Osteoblast (primary cell): ENCODE data around the gene DLG5. TPM values are rescaled to one million over a fixed set of nuclear protein-coding genes. Genes with fewer than 3 reads are reported as not detected.

ENCODE experiments used
- DNase-seq: peaks from one replicate; pipeline ENCODE4 v3.0.0; 2011; ENCODE audit warnings: low spot score, mixed read lengths; ENCODE audit not compliant: insufficient read length; ENCODE audit errors: missing footprints
- H2AFZ ChIP-seq: 2 replicates; pipeline ENCODE4 v1.6.0; 2011; ENCODE audit warnings: mild to moderate bottlenecking, low read length
- H3K27ac ChIP-seq: 2 replicates; pipeline ENCODE4 v1.5.1; 2011; ENCODE audit warnings: mild to moderate bottlenecking, low read depth, low read length, moderate library complexity
- H3K27me3 ChIP-seq: 2 replicates; pipeline ENCODE4 v1.6.0; 2012; ENCODE audit warnings: mild to moderate bottlenecking, control low read depth, inconsistent platforms, low read length, moderate library complexity; ENCODE audit not compliant: insufficient read depth
- H3K36me3 ChIP-seq: 2 replicates; pipeline ENCODE4 v1.5.1; 2011; ENCODE audit warnings: mild to moderate bottlenecking, low read length, control low read depth, moderate library complexity; ENCODE audit not compliant: insufficient read depth
- H3K4me1 ChIP-seq: 2 replicates; pipeline ENCODE4 v1.5.1; 2011; ENCODE audit warnings: mild to moderate bottlenecking, low read length, control low read depth, moderate library complexity; ENCODE audit not compliant: insufficient read depth
- H3K4me2 ChIP-seq: 2 replicates; pipeline ENCODE4 v1.6.0; 2011; ENCODE audit warnings: mild to moderate bottlenecking, low read length; ENCODE audit not compliant: insufficient read depth
- H3K4me3 ChIP-seq: fragments of 200-600 bp; sonication (generic); 3 replicates; pipeline ENCODE4 v1.5.1; 2012; ENCODE audit warnings: mild to moderate bottlenecking, low read length, inconsistent platforms; ENCODE audit not compliant: insufficient read depth
- H3K79me2 ChIP-seq: 2 replicates; pipeline ENCODE4 v1.6.0; 2012; ENCODE audit warnings: mild to moderate bottlenecking, low read length, control low read depth, inconsistent platforms; ENCODE audit not compliant: insufficient read depth
- H3K9me3 ChIP-seq: 2 replicates; pipeline ENCODE4 v1.5.1; 2011; ENCODE audit warnings: low read depth, low read length, control low read depth
- H4K20me1 ChIP-seq: 2 replicates; pipeline ENCODE4 v1.6.0; 2012; ENCODE audit warnings: mild to moderate bottlenecking, low read length, control low read depth; ENCODE audit not compliant: insufficient read depth
- total RNA-seq: library from RNA; depleted of rRNA; stranded (reverse); fragments of >200 nt; gene quantifications from 2 replicates; pipeline ENCODE4 v1.2.3, GENCODE V29; 2012
- TF ChIP-seq, protein P1 (sequence below): IDR thresholded peaks from 2 replicates; pipeline ENCODE4 v1.5.1; 2011; ENCODE audit warnings: mild to moderate bottlenecking, low read depth, low read length, moderate library complexity; ENCODE audit errors: extremely low read depth

Gene DLG5
- total RNA-seq, 1 donor: 51.4 TPM

DNA sequence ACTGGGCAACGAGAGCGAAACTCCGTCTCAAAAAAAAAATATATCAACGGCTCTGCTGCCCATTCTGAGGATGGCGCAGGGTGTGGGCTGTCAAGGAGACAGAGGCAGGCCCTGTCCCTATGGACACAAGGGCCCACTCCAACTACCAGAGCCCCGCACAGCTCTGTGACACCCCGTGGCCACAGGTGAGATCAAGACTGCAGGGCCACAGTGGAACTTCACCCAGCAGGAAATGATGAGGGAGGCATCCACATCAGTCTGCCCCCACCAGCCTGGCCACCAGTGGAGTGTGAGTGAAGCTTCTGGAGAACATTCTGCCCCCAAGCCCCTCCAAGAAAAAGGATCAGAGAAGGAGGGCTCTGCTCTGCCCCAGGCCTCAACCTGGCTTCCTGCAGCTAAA is 136.7 kb downstream of the DLG5 start:
- no peak overlapping the region for H2AFZ ChIP-seq
- H4K20me1 ChIP-seq: no peaks in the 10 kb centered on the region
- peaks cover 49% of the 10 kb centered on the region for H3K36me3 ChIP-seq
- TF ChIP-seq, protein P1, sequence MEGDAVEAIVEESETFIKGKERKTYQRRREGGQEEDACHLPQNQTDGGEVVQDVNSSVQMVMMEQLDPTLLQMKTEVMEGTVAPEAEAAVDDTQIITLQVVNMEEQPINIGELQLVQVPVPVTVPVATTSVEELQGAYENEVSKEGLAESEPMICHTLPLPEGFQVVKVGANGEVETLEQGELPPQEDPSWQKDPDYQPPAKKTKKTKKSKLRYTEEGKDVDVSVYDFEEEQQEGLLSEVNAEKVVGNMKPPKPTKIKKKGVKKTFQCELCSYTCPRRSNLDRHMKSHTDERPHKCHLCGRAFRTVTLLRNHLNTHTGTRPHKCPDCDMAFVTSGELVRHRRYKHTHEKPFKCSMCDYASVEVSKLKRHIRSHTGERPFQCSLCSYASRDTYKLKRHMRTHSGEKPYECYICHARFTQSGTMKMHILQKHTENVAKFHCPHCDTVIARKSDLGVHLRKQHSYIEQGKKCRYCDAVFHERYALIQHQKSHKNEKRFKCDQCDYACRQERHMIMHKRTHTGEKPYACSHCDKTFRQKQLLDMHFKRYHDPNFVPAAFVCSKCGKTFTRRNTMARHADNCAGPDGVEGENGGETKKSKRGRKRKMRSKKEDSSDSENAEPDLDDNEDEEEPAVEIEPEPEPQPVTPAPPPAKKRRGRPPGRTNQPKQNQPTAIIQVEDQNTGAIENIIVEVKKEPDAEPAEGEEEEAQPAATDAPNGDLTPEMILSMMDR: no peak
- H3K79me2 ChIP-seq: no peaks in the 10 kb centered on the region
- H3K27me3 ChIP-seq: no peaks in the 10 kb centered on the region
- H3K4me2 ChIP-seq: no peak overlapping the region
- no peaks in the 10 kb centered on the region for H3K9me3 ChIP-seq
- no peak for DNase-seq
- peaks cover 10% of the 10 kb centered on the region for H3K4me1 ChIP-seq
- no peak overlapping the region for H3K27ac ChIP-seq
- H3K4me3 ChIP-seq: no peak overlapping the region

DNA sequence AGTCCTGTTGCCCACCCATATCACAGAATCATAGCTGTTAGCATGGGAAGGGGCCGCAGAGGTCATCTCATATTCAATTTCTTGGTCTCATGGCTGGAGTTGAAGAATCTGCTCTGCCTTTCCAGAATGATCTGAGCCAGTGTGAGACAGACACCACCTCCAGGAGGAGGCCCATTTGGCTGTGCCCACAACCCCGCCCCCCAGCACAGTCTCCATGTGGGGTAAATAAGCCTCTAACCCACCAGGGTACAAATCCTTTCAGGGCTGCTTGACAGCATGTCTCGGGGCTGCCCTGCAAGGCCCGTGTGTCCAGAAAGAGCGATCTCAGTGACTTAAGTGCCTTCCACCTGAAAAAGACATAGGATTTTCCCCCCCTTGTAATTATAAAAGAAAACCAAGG is 137.5 kb downstream of the DLG5 start:
- Histone ChIP-seq H3K4me2 (no peak overlapping the region), H3K27ac (no peak overlapping the region), H3K36me3 (peaks cover 41% of the 10 kb centered on the region), H2AFZ (no peak overlapping the region), H3K27me3 (no peaks in the 10 kb centered on the region), H3K4me1 (peaks cover 18% of the 10 kb centered on the region), H3K79me2 (no peaks in the 10 kb centered on the region), H4K20me1 (no peaks in the 10 kb centered on the region), H3K9me3 (no peaks in the 10 kb centered on the region), H3K4me3 (no peak overlapping the region)
- TF ChIP-seq, protein P1: no peak
- DNase-seq: no peak

DNA sequence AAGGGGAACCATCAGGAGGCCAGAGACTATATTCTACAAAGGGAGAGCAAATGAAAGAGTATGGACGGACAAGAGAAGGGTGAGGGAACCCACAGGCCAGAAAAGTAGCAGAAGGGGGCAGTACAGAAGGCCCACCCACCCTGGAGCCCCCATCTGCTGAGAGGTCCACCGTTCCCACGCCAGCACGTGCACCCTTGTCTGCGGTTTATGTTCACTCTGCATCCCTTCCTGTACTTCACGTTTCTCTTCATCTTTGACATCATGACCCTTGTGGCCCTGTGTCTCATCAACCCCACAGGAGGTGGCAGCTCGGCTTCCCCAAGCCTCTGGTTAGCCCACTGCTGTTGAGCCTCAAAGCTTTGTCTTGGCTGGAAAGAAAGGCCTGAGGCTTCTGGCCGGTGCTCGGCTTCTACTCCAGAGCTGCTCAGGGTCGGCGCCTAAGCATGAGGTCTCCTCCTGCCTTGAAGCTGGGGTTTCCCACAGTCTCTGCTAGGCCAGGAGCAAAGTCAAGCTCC is 138.0 kb downstream of the DLG5 start:
- DNase-seq: no peak
- Histone ChIP-seq H3K27ac (no peak overlapping the region), H2AFZ (no peak overlapping the region), H3K9me3 (no peaks in the 10 kb centered on the region), H3K36me3 (peaks cover 37% of the 10 kb centered on the region), H3K27me3 (no peaks in the 10 kb centered on the region), H3K79me2 (no peaks in the 10 kb centered on the region), H4K20me1 (no peaks in the 10 kb centered on the region), H3K4me1 (peaks cover 19% of the 10 kb centered on the region), H3K4me3 (no peak overlapping the region), H3K4me2 (no peak overlapping the region)
- TF ChIP-seq, protein P1: no peak

DNA sequence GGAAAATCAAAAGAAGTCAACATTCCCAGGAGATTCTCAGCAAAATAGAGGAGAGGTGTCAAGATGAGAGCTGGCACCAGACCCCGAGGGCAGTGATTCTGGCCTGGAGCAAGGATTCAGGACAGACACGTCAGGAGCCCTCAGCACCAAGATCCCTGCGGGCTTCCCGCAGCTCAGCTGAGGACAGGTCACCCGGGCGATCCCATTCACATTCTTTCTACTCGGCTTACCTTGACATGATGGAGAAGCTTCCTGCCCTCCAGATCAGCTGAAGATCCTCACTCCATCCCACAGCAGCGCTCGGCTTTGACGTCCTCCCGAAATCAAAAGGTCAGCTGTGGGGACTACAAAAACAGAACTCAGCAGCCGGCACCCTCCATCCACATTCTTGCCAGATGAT is 139.1 kb downstream of the DLG5 start:
- Histone ChIP-seq H4K20me1 (no peaks in the 10 kb centered on the region), H3K36me3 (peaks cover 30% of the 10 kb centered on the region), H3K27me3 (no peaks in the 10 kb centered on the region), H3K79me2 (no peaks in the 10 kb centered on the region), H3K9me3 (no peaks in the 10 kb centered on the region), H3K4me2 (no peak overlapping the region), H2AFZ (no peak overlapping the region), H3K27ac (no peak overlapping the region), H3K4me1 (peaks cover 19% of the 10 kb centered on the region), H3K4me3 (no peak overlapping the region)
- no peak for DNase-seq
- TF ChIP-seq, protein P1: no peak
